ENCODE measurements around the gene HTRA3. TPM values are rescaled to one million over a fixed set of nuclear protein-coding genes. Genes with fewer than 3 reads are reported as not detected.

The HTRA3 gene
- total and polyA plus RNA-seq, 2 experiments from 2014 or later = 19.4 to 34.9 TPM

GRCh38 chr4:8250637-8251036, 18.9 kb upstream of the HTRA3 start:
- no peak overlapping the region for H3K4me2 ChIP-seq
- no peaks in the 10 kb centered on the region for H3K9me3 ChIP-seq (ENCODE audit: low read depth)
- H2AFZ ChIP-seq = no peak overlapping the region
- H3K36me3 ChIP-seq (replicated peaks; ENCODE audit: insufficient read depth, low read depth) = no peaks in the 10 kb centered on the region
- no peak for TF ChIP-seq CTCF (IDR thresholded peaks at IDR 0.05; ENCODE audit: poor library complexity)
- TF ChIP-seq EZH2 (IDR thresholded peaks at IDR 0.05; ENCODE audit: borderline replicate concordance) = no peak
- no peak for TF ChIP-seq EZH2phosphoT487 (IDR thresholded peaks at IDR 0.05; ENCODE audit: low read depth, severe bottlenecking, unreplicated experiment)
- 87% methylated on average over 7 of the region's 7 CpGs for WGBS (ENCODE audit: low lambda C conversion rate, missing lambda C conversion rate)
- no peak overlapping the region for H3K4me3 ChIP-seq
- H3K27ac ChIP-seq = no peak overlapping the region
- no peaks in the 10 kb centered on the region for H4K20me1 ChIP-seq (ENCODE audit: insufficient read depth, poor library complexity, severe bottlenecking)
- no peak for DNase-seq (ENCODE audit: low spot score)
- H3K79me2 ChIP-seq = no peaks in the 10 kb centered on the region
- no peaks in the 10 kb centered on the region for H3K27me3 ChIP-seq
- H3K9me2 ChIP-seq (replicated peaks; ENCODE audit: insufficient read depth) = no peaks in the 10 kb centered on the region
- peaks cover 17% of the 10 kb centered on the region for H3K4me1 ChIP-seq (ENCODE audit: insufficient read depth)

- H2AFZ ChIP-seq = no peak overlapping the region
- H3K27me3 ChIP-seq = no peaks in the 10 kb centered on the region
- DNase-seq (ENCODE audit: low spot score) = no peak
- H3K9me2 ChIP-seq (replicated peaks; ENCODE audit: insufficient read depth) = no peaks in the 10 kb centered on the region
- H3K27ac ChIP-seq = no peak overlapping the region
- no peak overlapping the region for H3K4me3 ChIP-seq
- H3K4me1 ChIP-seq (ENCODE audit: insufficient read depth) = peaks cover 17% of the 10 kb centered on the region
- no peaks in the 10 kb centered on the region for H4K20me1 ChIP-seq (ENCODE audit: insufficient read depth, poor library complexity, severe bottlenecking)
- H3K36me3 ChIP-seq (replicated peaks; ENCODE audit: insufficient read depth, low read depth) = no peaks in the 10 kb centered on the region
- H3K9me3 ChIP-seq (ENCODE audit: low read depth) = no peaks in the 10 kb centered on the region
- no peak for TF ChIP-seq EZH2 (IDR thresholded peaks at IDR 0.05; ENCODE audit: borderline replicate concordance)
- TF ChIP-seq EZH2phosphoT487 (IDR thresholded peaks at IDR 0.05; ENCODE audit: low read depth, severe bottlenecking, unreplicated experiment) = no peak
- TF ChIP-seq CTCF (IDR thresholded peaks at IDR 0.05; ENCODE audit: poor library complexity) = no peak
- H3K79me2 ChIP-seq = no peaks in the 10 kb centered on the region
- H3K4me2 ChIP-seq = no peak overlapping the region
- WGBS (ENCODE audit: low lambda C conversion rate, missing lambda C conversion rate) = 85% methylated on average over 24 of the region's 24 CpGs
Observed at GRCh38 chr4:8251110-8251883, 18.3 kb upstream of the HTRA3 start.

GRCh38 chr4:8252301-8253173, 17.0 kb upstream of the HTRA3 start:
- H3K27me3 ChIP-seq = no peaks in the 10 kb centered on the region
- H3K36me3 ChIP-seq (replicated peaks; ENCODE audit: insufficient read depth, low read depth) = no peaks in the 10 kb centered on the region
- peaks cover 9% of the 10 kb centered on the region for H3K4me1 ChIP-seq (ENCODE audit: insufficient read depth)
- peak overlapping the region; percentile 48 for H3K27ac ChIP-seq
- no peaks in the 10 kb centered on the region for H3K79me2 ChIP-seq
- DNase-seq (ENCODE audit: low spot score) = peak; percentile 48
- no peak overlapping the region for H3K4me3 ChIP-seq
- H3K9me2 ChIP-seq (replicated peaks; ENCODE audit: insufficient read depth) = no peaks in the 10 kb centered on the region
- WGBS (ENCODE audit: low lambda C conversion rate, missing lambda C conversion rate) = 68% methylated on average over 20 of the region's 23 CpGs
- no peaks in the 10 kb centered on the region for H3K9me3 ChIP-seq (ENCODE audit: low read depth)
- TF ChIP-seq EZH2 (IDR thresholded peaks at IDR 0.05; ENCODE audit: borderline replicate concordance) (no peak), EZH2phosphoT487 (IDR thresholded peaks at IDR 0.05; ENCODE audit: low read depth, severe bottlenecking, unreplicated experiment) (no peak), CTCF (IDR thresholded peaks at IDR 0.05; ENCODE audit: poor library complexity) (no peak)
- H2AFZ ChIP-seq = no peak overlapping the region
- H4K20me1 ChIP-seq (ENCODE audit: insufficient read depth, poor library complexity, severe bottlenecking) = no peaks in the 10 kb centered on the region
- no peak overlapping the region for H3K4me2 ChIP-seq

All from hepatocyte (in vitro differentiated cells).